ENCODE results near the gene LGALS9C. TPM values are rescaled to one million over a fixed set of nuclear protein-coding genes. Genes with fewer than 3 reads are reported as not detected.
"Not testable (repeated sequence)": the region's sequence is repeated elsewhere in the genome, so short reads cannot be mapped to it uniquely, and the experiment has no call there.

The LGALS9C gene
- total RNA-seq, 2 donors from 2014 or later: not detected

DNA sequence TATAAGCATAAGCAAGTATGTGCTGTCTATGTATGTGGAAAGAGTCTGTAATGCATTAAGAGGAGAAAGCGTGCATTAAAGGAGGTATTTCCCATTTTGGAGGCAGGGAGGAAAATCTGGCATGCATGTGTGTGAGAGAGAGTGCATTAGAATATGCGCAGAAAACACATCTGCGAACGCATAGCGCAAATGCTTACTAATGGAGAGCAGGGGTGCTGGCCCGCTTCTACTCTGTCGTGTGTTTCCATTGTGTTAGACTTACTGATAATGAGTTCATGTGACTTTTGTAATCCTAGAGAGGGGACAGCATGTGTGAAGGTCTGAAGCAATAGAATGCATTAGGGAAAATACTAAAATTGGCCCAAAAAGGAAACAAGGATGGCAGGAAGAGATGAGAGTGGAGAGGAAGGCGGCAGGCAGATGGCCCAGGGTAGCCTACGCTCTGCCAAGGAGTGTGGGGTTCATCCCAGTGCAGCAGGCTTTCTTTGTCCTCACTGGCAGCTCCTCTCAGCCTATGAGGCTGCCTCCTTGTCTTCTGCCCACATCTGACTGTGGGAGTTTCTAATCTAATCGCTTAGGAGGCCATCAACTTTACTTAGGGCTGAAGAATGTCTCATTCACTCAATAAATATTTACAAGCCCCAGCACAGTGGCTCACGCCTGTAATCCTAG is 12.6 kb upstream of the LGALS9C start:
- ATAC-seq; H3K27ac ChIP-seq; H3K4me1 ChIP-seq; DNase-seq; H3K4me3 ChIP-seq; H3K9me3 ChIP-seq; intact Hi-C loops (cut with DNase I); H3K27me3 ChIP-seq; H3K36me3 ChIP-seq (replicated peaks in 1 of 2; ENCODE audit: insufficient read depth in 1 of 2, low read depth in 2 of 2): not testable (repeated sequence)
- 66 to 70% methylated on average over 7 of the region's 11 CpGs for WGBS, 2 donors

DNA sequence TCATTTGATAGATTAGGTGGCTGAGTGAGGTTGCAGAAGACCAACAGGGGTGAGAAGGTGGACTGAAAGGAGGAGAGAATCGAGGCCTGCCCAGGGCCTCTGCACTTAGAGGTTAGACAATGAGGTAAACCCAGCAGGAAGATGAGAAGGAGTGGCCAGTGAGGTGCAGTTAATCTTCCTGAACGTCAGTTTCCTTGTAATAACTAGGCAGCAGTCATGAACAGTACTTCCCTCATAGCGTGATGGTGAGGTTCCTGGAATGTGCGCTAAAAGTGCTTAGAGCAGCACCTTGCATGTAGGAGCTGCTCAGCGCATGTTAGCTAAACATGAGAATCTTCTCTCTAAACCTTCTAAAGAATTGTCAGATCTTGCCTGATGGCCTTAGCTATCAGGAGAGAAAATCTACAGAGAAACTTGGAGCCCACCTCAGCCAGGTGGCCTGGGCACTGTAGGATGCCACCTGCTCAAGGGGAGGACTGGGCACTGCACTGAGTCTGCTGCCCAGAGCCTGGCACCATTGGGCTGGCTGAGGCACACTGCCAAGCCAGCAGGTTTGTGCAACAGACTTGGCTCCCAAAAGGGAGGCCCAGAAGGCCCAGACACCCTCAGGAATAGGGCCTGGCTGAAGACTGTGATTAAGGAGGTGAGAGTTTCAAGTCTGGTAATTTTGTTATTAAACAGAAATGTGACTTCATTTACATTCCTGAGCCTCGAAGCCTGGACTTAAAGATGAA is 10.2 kb upstream of the LGALS9C start:
- H3K27ac ChIP-seq; H3K4me1 ChIP-seq; H3K4me3 ChIP-seq; ATAC-seq; H3K27me3 ChIP-seq; H3K9me3 ChIP-seq; H3K36me3 ChIP-seq (replicated peaks in 1 of 2; ENCODE audit: insufficient read depth in 1 of 2, low read depth in 2 of 2); intact Hi-C loops (cut with DNase I); DNase-seq: not testable (repeated sequence)
- WGBS, 2 donors: 29% methylated on average over 1 of the region's 6 CpGs; no CpG with 5 or more reads in 1 of the 2 donors

DNA sequence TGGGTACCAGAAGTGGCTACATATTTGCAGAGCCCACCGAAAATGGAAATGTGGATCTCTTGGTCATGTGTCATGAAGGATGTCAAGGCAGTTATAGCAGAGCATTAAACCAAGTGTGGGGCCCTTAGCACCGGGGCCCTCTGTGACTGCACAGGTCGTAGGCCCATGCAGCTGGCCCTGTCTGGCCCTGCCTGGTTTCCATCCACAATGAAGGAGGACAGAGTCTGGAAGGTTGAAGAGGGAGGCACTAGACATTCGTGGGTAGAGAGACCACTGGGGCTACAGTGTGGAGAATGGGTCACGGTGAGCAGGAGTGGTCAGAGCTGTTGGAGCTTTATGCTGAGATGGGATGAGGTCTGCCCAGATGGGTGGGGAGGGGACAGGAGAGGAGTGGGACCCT is 9.6 kb upstream of the LGALS9C start:
- 66 to 86% methylated on average over 2 to 3 of the region's 5 CpGs for WGBS, 2 donors
- intact Hi-C loops (cut with DNase I); DNase-seq: not testable (repeated sequence)

DNA sequence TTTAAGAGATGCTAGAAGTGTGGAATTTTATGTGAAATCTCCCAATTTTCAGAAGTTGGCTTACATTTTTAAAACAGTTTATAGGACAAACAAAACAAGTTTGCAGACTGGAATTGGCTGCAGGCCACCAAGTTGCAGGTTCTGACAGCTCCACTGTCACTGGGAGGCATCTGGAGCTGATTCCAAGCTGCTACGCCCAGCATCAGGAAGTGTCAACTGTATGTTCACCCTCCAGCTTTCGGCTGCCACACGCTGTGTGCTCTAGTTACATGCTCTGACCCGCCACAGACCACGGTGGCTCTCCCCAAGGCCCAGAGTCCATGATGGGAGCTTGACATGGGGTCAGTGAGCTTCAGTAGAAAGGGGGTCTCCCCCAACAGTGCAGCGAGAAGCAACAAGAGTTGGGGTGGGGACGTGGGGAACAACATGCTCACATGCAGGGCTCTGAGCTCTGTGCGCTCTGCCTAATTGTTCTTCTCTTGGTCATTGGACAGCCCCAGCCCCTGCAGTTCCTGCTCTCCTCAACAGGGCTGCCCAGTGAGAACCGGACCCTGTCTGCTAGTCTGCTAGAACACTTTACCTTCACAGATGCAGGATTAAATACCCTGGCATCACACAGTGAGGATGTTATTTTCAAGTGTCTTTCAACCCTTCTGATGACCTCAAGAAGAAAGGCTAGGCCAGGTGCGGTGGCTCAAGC is 8.0 kb upstream of the LGALS9C start:
- ATAC-seq: not testable (repeated sequence)
- 72 to 96% methylated on average over 4 to 5 of the region's 10 CpGs for WGBS, 2 donors

More for the DNA sequence above, 9.6 kb upstream of the LGALS9C start:
- H3K27me3 ChIP-seq; H3K4me1 ChIP-seq; H3K9me3 ChIP-seq; H3K4me3 ChIP-seq; ATAC-seq; H3K27ac ChIP-seq; H3K36me3 ChIP-seq (replicated peaks in 1 of 2; ENCODE audit: insufficient read depth in 1 of 2, low read depth in 2 of 2): not testable (repeated sequence)

DNA sequence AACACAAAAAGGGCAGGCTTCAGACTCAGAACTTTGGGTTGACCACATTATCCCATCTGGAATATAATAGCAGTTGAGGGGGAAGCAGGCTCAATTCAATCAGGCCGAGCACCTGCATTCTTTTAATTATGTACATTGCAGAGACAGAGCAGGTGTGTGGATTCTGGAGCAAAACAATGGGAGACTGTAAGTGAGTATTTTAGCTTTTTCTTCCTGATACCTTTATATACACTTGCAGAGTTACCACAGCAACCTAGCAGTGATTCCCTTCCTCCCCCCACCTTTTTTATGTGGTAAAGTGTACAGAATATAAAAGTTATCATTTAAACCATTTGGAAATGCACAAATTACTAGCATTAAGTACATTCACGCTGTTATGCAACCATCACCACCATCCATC is 6.8 kb upstream of the LGALS9C start:
- H3K36me3 ChIP-seq (replicated peaks in 1 of 2; ENCODE audit: insufficient read depth in 1 of 2, low read depth in 2 of 2); H3K27me3 ChIP-seq; intact Hi-C loops (cut with DNase I); H3K4me3 ChIP-seq; H3K27ac ChIP-seq; H3K4me1 ChIP-seq; H3K9me3 ChIP-seq; DNase-seq; ATAC-seq: not testable (repeated sequence)
- 64 to 68% methylated on average over 1 to 2 of the region's 2 CpGs for WGBS, 2 donors

More for the DNA sequence above, 8.0 kb upstream of the LGALS9C start:
- intact Hi-C loops (cut with DNase I); H3K27me3 ChIP-seq; H3K9me3 ChIP-seq; H3K4me3 ChIP-seq; H3K36me3 ChIP-seq (replicated peaks in 1 of 2; ENCODE audit: insufficient read depth in 1 of 2, low read depth in 2 of 2); H3K27ac ChIP-seq; H3K4me1 ChIP-seq; DNase-seq: not testable (repeated sequence)

DNA sequence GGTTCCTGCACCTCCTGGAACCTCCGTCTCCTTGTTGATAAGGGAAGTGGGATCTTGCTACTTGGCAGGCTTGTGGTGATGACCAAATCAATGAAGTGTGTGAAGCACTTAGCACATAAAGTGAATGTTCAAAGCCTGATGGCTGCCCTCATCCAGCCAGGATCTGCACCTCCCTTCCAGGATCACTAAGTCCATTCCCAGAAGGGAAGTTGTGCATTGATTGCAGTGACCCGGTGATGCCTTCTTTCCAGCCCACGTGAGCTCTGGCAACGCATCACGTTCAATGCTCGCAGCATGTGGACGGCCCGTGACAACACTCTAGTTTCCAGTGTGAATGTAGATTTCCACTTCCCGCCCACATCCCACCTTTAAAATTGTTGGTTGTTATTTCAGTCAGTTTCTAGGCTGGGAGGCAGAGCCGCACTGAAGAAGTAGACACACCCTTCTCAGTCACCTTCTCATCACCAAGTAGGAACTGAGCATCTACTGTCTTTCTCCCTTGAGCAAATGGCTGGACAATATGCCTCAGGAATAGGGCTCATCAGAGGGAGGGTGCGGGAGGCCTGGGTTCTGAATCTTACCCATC is 6.2 kb upstream of the LGALS9C start:
- H3K36me3 ChIP-seq (replicated peaks in 1 of 2; ENCODE audit: insufficient read depth in 1 of 2, low read depth in 2 of 2); H3K4me1 ChIP-seq; H3K27ac ChIP-seq; H3K27me3 ChIP-seq; DNase-seq; H3K9me3 ChIP-seq; H3K4me3 ChIP-seq; ATAC-seq; intact Hi-C loops (cut with DNase I): not testable (repeated sequence)
- 14% methylated on average over 1 of the region's 11 CpGs; no CpG with 5 or more reads in 1 of the 2 donors for WGBS, 2 donors

DNA sequence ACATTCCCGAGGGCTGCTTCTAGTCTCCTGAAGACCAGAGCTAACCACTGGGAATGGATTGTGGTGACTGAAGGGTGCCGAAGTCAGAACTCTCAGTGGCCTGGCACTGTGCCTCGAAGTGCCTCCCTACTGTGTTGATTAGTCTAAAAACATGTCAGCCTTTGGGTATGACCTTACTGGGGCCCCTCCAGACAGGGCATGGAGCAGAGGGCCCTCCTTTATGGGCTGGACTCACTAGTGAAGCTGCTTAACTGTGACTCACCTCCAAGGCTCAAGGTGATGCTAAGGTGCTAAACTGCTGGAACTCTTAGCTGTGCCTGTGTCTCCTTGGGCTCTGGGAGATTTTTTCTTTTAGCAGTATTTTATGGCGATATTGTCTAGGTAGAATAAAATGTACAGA is 2.6 kb upstream of the LGALS9C start:
- H3K4me1 ChIP-seq; H3K27ac ChIP-seq; H3K36me3 ChIP-seq (replicated peaks in 1 of 2; ENCODE audit: insufficient read depth in 1 of 2, low read depth in 2 of 2); ATAC-seq; DNase-seq; H3K4me3 ChIP-seq; intact Hi-C loops (cut with DNase I); H3K27me3 ChIP-seq; H3K9me3 ChIP-seq: not testable (repeated sequence)
- no CpG with 5 or more reads among the region's 4 CpGs for WGBS, 2 donors

DNA sequence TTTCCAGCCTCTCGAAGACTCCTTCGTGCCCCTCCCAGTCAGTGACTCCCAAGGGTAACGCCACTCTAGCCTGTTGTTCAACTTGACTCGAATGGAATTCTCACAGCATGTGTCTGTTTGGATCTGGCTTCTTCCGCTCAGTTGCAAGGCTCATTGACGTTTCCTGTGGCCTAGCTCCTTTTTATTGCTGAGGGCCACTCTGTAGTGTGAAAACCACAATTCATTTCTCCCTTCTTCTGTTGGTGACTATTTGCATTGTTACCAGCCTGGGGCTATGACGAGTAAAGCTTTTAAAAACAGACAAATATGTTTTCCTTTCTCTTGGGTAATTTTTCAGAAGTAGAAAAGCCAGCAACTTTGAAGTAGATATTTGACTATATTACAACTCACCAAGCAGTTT is 1.8 kb upstream of the LGALS9C start:
- H3K4me3 ChIP-seq; H3K9me3 ChIP-seq; DNase-seq; H3K4me1 ChIP-seq; H3K27ac ChIP-seq; H3K36me3 ChIP-seq (replicated peaks in 1 of 2; ENCODE audit: insufficient read depth in 1 of 2, low read depth in 2 of 2); H3K27me3 ChIP-seq; intact Hi-C loops (cut with DNase I); ATAC-seq: not testable (repeated sequence)
- 58 to 71% methylated on average over 1 to 3 of the region's 7 CpGs for WGBS, 2 donors

DNA sequence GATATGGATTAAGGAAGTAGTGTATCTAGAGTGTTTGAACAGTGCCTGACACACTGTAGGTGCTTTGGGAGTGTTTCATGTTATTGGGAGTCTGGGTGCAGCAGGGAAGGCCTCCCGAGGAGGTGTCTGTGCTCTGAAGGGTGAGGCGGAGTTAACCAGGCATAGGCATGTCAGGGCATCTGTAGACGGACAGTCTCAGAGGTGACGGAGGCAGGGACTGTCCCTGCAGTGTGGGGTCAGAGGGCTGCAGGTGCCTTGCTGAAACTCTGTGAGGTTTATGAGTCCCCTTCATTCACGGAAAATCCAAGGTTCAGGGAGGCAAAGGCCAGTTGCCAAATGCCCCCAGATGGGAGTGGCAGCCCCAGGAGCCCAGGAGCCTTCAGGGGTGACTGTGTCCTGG is 778 bp downstream of the LGALS9C start:
- H3K36me3 ChIP-seq (replicated peaks in 1 of 2; ENCODE audit: insufficient read depth in 1 of 2, low read depth in 2 of 2); H3K4me1 ChIP-seq; intact Hi-C loops (cut with DNase I); H3K27ac ChIP-seq; H3K4me3 ChIP-seq; ATAC-seq; H3K9me3 ChIP-seq; H3K27me3 ChIP-seq; DNase-seq: not testable (repeated sequence)
- no CpG with 5 or more reads among the region's 5 CpGs for WGBS, 2 donors

DNA sequence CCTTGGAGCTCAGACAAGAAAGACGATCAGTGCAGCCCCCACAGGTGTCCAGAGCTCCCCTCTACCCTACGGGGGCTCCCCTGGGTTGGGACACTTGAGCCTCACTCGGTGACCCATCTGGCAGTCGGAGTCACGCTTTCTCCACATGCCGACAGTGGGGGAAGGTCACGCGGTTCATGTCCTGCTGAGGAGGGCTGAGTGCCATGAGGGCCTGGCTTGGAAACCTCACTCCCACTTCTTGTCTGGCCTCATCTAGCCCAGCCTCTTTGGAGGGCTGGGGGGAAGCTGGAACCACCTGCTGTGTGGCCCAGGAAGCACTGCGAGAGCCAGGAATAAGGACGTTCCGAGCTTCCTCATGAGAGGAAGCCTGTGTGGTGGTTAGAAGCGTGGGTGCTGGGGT is 1.8 kb downstream of the LGALS9C start:
- 85% methylated on average over 5 of the region's 12 CpGs; no CpG with 5 or more reads in 1 of the 2 donors for WGBS, 2 donors
- H3K36me3 ChIP-seq (replicated peaks in 1 of 2; ENCODE audit: insufficient read depth in 1 of 2, low read depth in 2 of 2); intact Hi-C loops (cut with DNase I); ATAC-seq; H3K4me3 ChIP-seq; H3K27ac ChIP-seq; H3K9me3 ChIP-seq; H3K4me1 ChIP-seq; DNase-seq; H3K27me3 ChIP-seq: not testable (repeated sequence)

DNA sequence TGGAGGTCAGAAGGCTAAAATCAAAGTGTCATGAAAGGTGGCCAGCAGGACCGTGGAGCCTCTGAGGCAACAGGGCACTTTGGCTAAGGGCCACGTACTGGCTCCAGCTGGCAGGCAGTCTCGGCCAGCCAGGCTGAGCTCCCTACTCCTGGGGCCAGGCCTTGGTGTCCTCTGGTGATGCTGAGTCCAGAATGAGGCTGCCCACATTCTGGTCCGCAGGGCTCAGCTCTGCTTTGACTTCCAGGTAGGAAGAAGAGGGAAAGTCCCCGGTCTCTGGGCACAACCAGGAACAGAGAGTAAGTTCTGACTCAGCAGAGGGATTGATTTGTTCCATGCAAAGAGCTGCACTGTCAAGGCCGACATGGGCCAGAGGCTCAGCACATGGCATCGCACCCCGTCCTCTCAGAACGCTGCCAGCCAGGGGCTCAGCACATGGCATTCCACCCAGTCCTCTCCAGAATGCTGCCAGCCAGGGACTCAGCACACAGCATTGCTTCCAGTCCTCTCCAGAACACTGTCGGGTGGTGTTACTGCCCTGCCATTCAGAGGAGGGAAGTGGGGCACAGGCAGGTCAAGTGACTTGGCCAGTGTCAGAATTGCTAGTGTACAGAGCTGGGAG is 2.5 kb downstream of the LGALS9C start:
- DNase-seq: peak in 2 of 4 donors; percentile 4 to 19
- WGBS, 2 donors: no CpG with 5 or more reads among the region's 10 CpGs
- H3K4me1 ChIP-seq; H3K27me3 ChIP-seq; H3K9me3 ChIP-seq; H3K36me3 ChIP-seq (replicated peaks in 1 of 2; ENCODE audit: insufficient read depth in 1 of 2, low read depth in 2 of 2); H3K27ac ChIP-seq; intact Hi-C loops (cut with DNase I); H3K4me3 ChIP-seq: not testable (repeated sequence)
- peak; percentile 63 for ATAC-seq

Data from body of pancreas (tissue), 4 donors.